ENCODE measurements around the gene VPS35. TPM values are rescaled to one million over a fixed set of nuclear protein-coding genes. Genes with fewer than 3 reads are reported as not detected.

VPS35 gene
- total and polyA plus RNA-seq, 2 of the 13 experiments (the other 11 are each of a cell fraction or from before 2014, with no cell fraction given): 30.7 to 136 TPM

DNA sequence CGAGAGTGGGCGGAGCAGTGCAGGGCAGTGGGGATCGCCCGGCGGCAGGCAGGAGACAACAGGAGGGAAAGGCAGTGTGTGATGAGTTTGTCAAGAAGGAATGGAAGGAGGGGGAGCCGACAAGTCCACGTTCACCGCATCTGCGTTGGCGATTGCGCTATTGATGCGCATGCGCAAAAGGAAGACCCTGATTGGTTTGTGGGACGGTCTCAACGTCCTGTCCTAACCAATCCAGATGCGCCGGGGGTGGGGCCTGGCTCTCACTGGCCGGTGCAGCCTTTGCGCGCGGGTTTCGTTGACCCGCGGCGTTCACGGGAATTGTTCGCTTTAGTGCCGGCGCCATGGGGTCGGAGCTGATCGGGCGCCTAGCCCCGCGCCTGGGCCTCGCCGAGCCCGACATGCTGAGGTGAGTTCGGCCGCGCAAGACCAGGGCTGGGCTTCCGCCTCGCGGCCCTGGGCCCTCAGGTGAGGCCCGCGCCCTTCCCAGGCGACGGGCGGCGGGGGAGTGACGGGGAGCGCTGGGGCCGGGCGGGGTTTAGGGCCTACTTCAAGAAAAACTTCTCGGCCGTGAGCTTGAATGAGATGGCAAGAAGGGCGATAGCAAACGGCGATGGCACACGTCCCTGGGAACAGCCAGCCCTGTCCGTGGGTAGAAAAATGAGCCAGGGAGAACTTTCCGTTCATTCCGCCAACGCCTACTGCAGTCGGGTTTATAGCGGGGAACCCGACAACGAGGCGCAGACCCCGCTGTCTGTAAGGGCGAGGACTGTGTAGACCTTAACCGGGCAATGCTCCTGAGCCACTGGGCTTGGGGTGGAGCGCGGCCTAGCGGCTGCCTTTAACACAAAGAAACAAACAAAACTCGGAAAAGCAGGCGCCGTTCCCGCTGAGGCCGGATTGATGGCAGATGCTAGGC, 645 bp upstream of the VPS35 start, which contains the start of gene ORC6 (continued):
- TF ChIP-seq, protein P1, sequence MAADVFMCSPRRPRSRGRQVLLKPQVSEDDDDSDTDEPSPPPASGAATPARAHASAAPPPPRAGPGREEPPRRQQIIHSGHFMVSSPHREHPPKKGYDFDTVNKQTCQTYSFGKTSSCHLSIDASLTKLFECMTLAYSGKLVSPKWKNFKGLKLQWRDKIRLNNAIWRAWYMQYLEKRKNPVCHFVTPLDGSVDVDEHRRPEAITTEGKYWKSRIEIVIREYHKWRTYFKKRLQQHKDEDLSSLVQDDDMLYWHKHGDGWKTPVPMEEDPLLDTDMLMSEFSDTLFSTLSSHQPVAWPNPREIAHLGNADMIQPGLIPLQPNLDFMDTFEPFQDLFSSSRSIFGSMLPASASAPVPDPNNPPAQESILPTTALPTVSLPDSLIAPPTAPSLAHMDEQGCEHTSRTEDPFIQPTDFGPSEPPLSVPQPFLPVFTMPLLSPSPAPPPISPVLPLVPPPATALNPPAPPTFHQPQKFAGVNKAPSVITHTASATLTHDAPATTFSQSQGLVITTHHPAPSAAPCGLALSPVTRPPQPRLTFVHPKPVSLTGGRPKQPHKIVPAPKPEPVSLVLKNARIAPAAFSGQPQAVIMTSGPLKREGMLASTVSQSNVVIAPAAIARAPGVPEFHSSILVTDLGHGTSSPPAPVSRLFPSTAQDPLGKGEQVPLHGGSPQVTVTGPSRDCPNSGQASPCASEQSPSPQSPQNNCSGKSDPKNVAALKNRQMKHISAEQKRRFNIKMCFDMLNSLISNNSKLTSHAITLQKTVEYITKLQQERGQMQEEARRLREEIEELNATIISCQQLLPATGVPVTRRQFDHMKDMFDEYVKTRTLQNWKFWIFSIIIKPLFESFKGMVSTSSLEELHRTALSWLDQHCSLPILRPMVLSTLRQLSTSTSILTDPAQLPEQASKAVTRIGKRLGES (CRISPR knock-in tag; IDR thresholded peaks at IDR 0.05; ENCODE audit: borderline replicate concordance): no peak
- peak; percentile 21; the same call in 1 of the 2 replicates for TF ChIP-seq ZNF567 (CRISPR knock-in tag; IDR thresholded peaks at IDR 0.05; ENCODE audit: borderline replicate concordance)
- no peak for TF ChIP-seq HCFC1 (IDR thresholded peaks at IDR 0.05; ENCODE audit: low read depth, low read length)
- TF ChIP-seq CREB1 (IDR thresholded peaks at IDR 0.05): no peak
- TF ChIP-seq CREB1 (CRISPR knock-in tag; IDR thresholded peaks at IDR 0.05): no peak; the same call in 1 of the 2 replicates
- TF ChIP-seq ZNF280B (CRISPR knock-in tag; IDR thresholded peaks at IDR 0.05; ENCODE audit: borderline replicate concordance): no peak
- no peak for TF ChIP-seq ZNF629 (CRISPR knock-in tag; conservative IDR thresholded peaks at IDR 0.05)
- no peak for TF ChIP-seq RFX3 (CRISPR knock-in tag; IDR thresholded peaks at IDR 0.05)
- no peak for TF ChIP-seq KDM5B (CRISPR knock-in tag; IDR thresholded peaks at IDR 0.05; ENCODE audit: borderline replicate concordance)
- peak; percentile 71; the same call in 1 of the 2 replicates for TF ChIP-seq ZBTB42 (CRISPR knock-in tag; IDR thresholded peaks at IDR 0.05)
- TF ChIP-seq ZNF564 (CRISPR knock-in tag; IDR thresholded peaks at IDR 0.05): peak; percentile 62; the same call in 1 of the 2 replicates
- 0 out of 2 replicates have a peak, but pooled peaks have one; percentile 31 for TF ChIP-seq ZNF468 (CRISPR knock-in tag; IDR thresholded peaks at IDR 0.05)
- TF ChIP-seq NFIC (IDR thresholded peaks at IDR 0.05; ENCODE audit: low read length): no peak; the same call in 1 of the 2 replicates
- TF ChIP-seq, protein P2, sequence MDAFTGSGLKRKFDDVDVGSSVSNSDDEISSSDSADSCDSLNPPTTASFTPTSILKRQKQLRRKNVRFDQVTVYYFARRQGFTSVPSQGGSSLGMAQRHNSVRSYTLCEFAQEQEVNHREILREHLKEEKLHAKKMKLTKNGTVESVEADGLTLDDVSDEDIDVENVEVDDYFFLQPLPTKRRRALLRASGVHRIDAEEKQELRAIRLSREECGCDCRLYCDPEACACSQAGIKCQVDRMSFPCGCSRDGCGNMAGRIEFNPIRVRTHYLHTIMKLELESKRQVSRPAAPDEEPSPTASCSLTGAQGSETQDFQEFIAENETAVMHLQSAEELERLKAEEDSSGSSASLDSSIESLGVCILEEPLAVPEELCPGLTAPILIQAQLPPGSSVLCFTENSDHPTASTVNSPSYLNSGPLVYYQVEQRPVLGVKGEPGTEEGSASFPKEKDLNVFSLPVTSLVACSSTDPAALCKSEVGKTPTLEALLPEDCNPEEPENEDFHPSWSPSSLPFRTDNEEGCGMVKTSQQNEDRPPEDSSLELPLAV (CRISPR knock-in tag; conservative IDR thresholded peaks at IDR 0.05; ENCODE audit: low read depth): 0 out of 2 replicates have a peak, but pooled peaks have one; percentile 53
- TF ChIP-seq ZBTB8A (CRISPR knock-in tag; IDR thresholded peaks at IDR 0.05; ENCODE audit: borderline replicate concordance, low read depth): no peak
- TF ChIP-seq, protein P3, sequence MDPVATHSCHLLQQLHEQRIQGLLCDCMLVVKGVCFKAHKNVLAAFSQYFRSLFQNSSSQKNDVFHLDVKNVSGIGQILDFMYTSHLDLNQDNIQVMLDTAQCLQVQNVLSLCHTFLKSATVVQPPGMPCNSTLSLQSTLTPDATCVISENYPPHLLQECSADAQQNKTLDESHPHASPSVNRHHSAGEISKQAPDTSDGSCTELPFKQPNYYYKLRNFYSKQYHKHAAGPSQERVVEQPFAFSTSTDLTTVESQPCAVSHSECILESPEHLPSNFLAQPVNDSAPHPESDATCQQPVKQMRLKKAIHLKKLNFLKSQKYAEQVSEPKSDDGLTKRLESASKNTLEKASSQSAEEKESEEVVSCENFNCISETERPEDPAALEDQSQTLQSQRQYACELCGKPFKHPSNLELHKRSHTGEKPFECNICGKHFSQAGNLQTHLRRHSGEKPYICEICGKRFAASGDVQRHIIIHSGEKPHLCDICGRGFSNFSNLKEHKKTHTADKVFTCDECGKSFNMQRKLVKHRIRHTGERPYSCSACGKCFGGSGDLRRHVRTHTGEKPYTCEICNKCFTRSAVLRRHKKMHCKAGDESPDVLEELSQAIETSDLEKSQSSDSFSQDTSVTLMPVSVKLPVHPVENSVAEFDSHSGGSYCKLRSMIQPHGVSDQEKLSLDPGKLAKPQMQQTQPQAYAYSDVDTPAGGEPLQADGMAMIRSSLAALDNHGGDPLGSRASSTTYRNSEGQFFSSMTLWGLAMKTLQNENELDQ (CRISPR knock-in tag; IDR thresholded peaks at IDR 0.05; ENCODE audit: borderline replicate concordance): no peak
- peak; percentile 80 for TF ChIP-seq ZNF619 (CRISPR knock-in tag; IDR thresholded peaks at IDR 0.05)
- TF ChIP-seq HMGA1 (CRISPR knock-in tag; conservative IDR thresholded peaks at IDR 0.05): no peak
- TF ChIP-seq CENPX (CRISPR knock-in tag; IDR thresholded peaks at IDR 0.05): no peak
- TF ChIP-seq, protein P4, sequence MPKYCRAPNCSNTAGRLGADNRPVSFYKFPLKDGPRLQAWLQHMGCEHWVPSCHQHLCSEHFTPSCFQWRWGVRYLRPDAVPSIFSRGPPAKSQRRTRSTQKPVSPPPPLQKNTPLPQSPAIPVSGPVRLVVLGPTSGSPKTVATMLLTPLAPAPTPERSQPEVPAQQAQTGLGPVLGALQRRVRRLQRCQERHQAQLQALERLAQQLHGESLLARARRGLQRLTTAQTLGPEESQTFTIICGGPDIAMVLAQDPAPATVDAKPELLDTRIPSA (CRISPR knock-in tag; IDR thresholded peaks at IDR 0.05; ENCODE audit: borderline replicate concordance): no peak
